MCF 10A (cell line): ENCODE measurements around the gene ENPP7. TPM values are rescaled to one million over a fixed set of nuclear protein-coding genes. Genes with fewer than 3 reads are reported as not detected.

Source experiments
- BruUV-seq: library from RNA; stranded (reverse); fragments of 400-500 nt; replicated peaks from 2 replicates; lab custom pipeline; 2021; lab: Mats Ljungman, UMichigan
- CTCF ChIA-PET: fragments of 300-600 bp; sonication (Branson Sonifier 250); formaldehyde crosslinking; extraction: SDS; loops from one replicate; lab custom pipeline; 2021; ENCODE audit warnings: antibody characterized with exemption, inconsistent platforms; lab: Yijun Ruan, JAX
- POLR2A ChIA-PET: fragments of 300-600, 350-650 bp; sonication (Branson Sonifier 250); formaldehyde crosslinking; extraction: SDS; loops from one replicate; lab custom pipeline; 2020; ENCODE audit warnings: antibody characterized with exemption, inconsistent platforms; lab: Yijun Ruan, JAX
- DNase-seq: peaks from one replicate; pipeline ENCODE4 v3.0.0-alpha.2; 2018; ENCODE audit not compliant: unreplicated experiment
- H3K27ac Mint-ChIP-seq: one replicate; pipeline ENCODE4 v1.8.0; 2022; ENCODE audit warnings: mild to moderate bottlenecking, low read depth, mixed read lengths; ENCODE audit not compliant: unreplicated experiment
- H3K27me3 Mint-ChIP-seq: one replicate; pipeline ENCODE4 v1.8.0; 2022; ENCODE audit warnings: mixed read lengths; ENCODE audit not compliant: insufficient read depth, unreplicated experiment
- H3K36me3 Mint-ChIP-seq: one replicate; pipeline ENCODE4 v1.8.0; 2022; ENCODE audit warnings: mild to moderate bottlenecking, moderate library complexity, mixed read lengths; ENCODE audit not compliant: insufficient read depth, unreplicated experiment
- H3K4me1 Mint-ChIP-seq: one replicate; pipeline ENCODE4 v1.8.0; 2022; ENCODE audit warnings: mixed read lengths; ENCODE audit not compliant: insufficient read depth, unreplicated experiment
- H3K4me3 Mint-ChIP-seq: one replicate; pipeline ENCODE4 v1.8.0; 2022; ENCODE audit warnings: mild to moderate bottlenecking, moderate library complexity, mixed read lengths; ENCODE audit not compliant: unreplicated experiment
- H3K9me3 Mint-ChIP-seq: one replicate; pipeline ENCODE4 v1.8.0; 2022; ENCODE audit warnings: mixed read lengths; ENCODE audit not compliant: unreplicated experiment
- intact Hi-C: fragments of 100-400 bp; cut with micrococcal nuclease; formaldehyde crosslinking; loops from 2 replicates; pipeline ENCODE4 v1.14.1; 2022
- total RNA-seq: library from RNA; stranded (reverse); gene quantifications from 2 replicates; pipeline ENCODE4 v1.2.3, GENCODE V29; 2022
- TF ChIP-seq, protein P1 (sequence below): fragments of 200-600 bp; IDR thresholded peaks from one replicate; pipeline ENCODE4 v1.8.0; 2022; ENCODE audit warnings: antibody characterized with exemption, mild to moderate bottlenecking; ENCODE audit not compliant: unreplicated experiment

ENPP7 gene
- total RNA-seq, 1 experiment from 2014 or later, result not detected

DNA sequence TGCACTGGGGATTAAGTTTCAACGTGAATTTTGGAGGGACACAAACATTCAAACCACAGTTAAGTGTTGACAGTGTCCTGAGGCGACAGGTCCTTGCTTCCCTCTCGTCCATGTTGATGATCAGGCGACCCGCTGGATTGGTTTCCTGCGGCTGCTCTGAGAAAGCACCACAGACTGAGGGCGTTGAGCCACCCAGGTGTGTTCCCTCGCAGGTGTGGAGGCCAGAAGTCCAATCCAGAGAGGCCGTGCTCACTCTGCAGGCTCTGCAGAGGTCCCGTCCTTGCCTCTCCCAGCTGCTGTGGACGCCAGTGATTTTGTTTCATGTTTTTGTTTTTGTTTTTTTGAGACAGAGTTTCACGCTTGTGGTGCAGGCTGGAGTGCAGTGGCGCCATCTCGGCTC, 24.8 kb downstream of the ENPP7 start:
- H3K36me3 Mint-ChIP-seq, result no peaks in the 10 kb centered on the region
- intact Hi-C loops, result no loop called here
- TF ChIP-seq, protein P1, sequence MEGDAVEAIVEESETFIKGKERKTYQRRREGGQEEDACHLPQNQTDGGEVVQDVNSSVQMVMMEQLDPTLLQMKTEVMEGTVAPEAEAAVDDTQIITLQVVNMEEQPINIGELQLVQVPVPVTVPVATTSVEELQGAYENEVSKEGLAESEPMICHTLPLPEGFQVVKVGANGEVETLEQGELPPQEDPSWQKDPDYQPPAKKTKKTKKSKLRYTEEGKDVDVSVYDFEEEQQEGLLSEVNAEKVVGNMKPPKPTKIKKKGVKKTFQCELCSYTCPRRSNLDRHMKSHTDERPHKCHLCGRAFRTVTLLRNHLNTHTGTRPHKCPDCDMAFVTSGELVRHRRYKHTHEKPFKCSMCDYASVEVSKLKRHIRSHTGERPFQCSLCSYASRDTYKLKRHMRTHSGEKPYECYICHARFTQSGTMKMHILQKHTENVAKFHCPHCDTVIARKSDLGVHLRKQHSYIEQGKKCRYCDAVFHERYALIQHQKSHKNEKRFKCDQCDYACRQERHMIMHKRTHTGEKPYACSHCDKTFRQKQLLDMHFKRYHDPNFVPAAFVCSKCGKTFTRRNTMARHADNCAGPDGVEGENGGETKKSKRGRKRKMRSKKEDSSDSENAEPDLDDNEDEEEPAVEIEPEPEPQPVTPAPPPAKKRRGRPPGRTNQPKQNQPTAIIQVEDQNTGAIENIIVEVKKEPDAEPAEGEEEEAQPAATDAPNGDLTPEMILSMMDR, result no peak

DNA sequence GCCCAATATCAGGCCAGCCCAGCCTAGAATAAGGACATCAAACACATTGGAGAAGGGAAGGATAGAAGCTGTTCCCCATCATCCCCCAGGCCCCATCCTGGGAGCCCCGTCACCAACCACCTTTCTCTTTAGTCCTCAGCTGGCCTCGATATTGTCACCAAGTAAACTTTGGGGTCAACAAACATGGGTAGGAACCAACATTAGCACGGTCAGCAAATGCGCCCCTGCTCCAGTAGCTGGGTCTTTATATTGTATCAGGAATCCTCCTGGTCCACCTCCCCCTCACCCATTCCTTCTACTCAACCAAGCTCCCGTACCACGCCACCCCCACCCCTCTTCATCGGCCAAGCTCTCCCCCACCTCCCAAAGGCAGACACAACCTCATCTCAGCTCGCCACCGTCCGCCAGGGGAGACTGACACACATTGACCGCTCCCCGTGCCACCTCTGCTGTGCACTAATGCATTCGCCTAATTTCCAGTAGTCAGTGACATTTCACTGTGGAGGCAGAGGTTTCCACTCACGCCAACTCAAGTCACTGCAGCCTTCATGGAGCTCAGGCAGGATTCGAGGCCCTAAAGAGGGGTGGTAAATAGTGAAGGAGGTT, 26.5 kb downstream of the ENPP7 start:
- Mint-ChIP-seq H3K4me3 (no peak overlapping the region), H3K9me3 (no peaks in the 10 kb centered on the region), H3K4me1 (no peaks in the 10 kb centered on the region), H3K27me3 (no peaks in the 10 kb centered on the region), H3K27ac (no peak overlapping the region), H3K36me3 (no peaks in the 10 kb centered on the region)
- TF ChIP-seq, protein P1, result no peak
- CTCF ChIA-PET, result interaction anchor here (0.7 to 1.4 kb wide), 5 partner anchors 10 to 51 kb away, joined by 3 to 7 read pairs (median 4); no protein-coding TSS in a partner anchor
- DNase-seq, result no peak
- BruUV-seq, result no TSS peak
- intact Hi-C loops, result no loop called here
- POLR2A ChIA-PET, result no interaction called here

More for the DNA sequence above, 24.8 kb downstream of the ENPP7 start:
- no peak overlapping the region for H3K4me3 Mint-ChIP-seq
- H3K4me1 Mint-ChIP-seq, result no peaks in the 10 kb centered on the region
- no peak overlapping the region for H3K27ac Mint-ChIP-seq
- no peaks in the 10 kb centered on the region for H3K9me3 Mint-ChIP-seq
- no peaks in the 10 kb centered on the region for H3K27me3 Mint-ChIP-seq
- ChIA-PET POLR2A (no interaction called here), CTCF (no interaction called here)
- no peak for DNase-seq
- no TSS peak for BruUV-seq

DNA sequence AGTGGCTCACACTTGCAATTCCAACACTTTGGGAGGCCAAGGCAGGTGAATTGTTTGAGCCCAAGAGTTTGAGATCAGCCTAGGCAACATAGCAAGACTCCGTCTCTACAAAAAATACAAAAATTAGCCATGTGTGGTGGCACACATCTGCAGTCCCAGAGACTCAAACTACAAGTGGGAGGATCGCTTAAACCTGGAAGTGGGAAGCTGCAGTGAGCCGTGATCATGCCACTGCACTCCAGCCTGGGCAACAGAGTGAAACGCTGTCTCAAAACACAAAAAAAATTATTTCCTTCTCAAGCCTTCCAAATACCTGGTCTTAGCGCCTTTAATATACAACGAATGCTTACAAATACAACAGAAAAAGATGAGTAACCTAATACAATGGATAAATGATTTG, 27.5 kb downstream of the ENPP7 start:
- ChIA-PET CTCF (interaction anchor here (1.2 kb wide), 1 partner anchor 17 kb away, joined by 3 read pairs; no protein-coding TSS in a partner anchor), POLR2A (interaction anchor here (0.7 kb wide), 1 partner anchor 9 kb away, joined by 3 read pairs; no protein-coding TSS in a partner anchor)
- intact Hi-C loops, result no loop called here
- Mint-ChIP-seq H3K4me3 (no peak overlapping the region), H3K4me1 (no peaks in the 10 kb centered on the region), H3K27me3 (no peaks in the 10 kb centered on the region), H3K27ac (no peak overlapping the region), H3K9me3 (no peaks in the 10 kb centered on the region), H3K36me3 (no peaks in the 10 kb centered on the region)
- BruUV-seq, result no TSS peak
- TF ChIP-seq, protein P1, result no peak
- DNase-seq, result no peak

DNA sequence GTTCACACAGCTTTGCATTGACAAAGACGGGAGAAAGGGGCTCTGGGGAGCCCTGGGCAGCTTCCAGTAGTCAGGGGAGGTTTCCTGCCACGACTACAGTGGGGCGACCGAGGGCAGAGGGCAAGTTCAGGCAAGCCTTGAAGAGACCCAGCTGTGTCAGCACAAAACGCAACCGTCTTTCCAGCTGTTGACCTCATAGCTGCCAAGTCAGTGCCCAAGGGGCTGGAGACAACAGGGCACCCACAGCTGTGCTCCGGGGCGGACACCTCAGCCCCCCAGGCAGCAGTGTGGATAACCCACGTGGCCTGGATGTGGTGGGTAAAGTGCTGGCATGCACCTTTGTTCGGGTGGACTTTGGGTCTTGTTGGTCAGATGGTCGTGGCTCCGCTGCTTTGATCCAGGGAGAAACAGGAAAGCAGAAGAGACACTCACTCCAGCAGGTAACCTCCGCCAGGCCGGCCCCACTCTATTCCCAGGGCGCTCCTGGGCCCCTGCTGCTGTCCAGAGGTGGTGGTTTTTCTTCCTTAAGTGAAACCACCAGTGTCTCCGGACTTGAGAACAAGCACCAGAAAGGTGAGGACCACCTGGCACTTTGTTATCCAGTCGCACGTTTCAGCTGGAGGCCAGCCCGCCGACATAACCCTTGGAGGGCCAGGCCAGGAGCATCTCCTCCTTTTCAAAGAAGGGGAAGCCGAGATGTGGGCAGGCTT, 29.6 kb downstream of the ENPP7 start:
- ChIA-PET POLR2A (interaction anchor here (0.6 kb wide), 2 partner anchors 41 to 69 kb away, joined by 3 read pairs; no protein-coding TSS in a partner anchor), CTCF (interaction anchor here (0.6 to 0.9 kb wide), 3 partner anchors 17 to 156 kb away, joined by 3 read pairs; no protein-coding TSS in a partner anchor)
- intact Hi-C loops, result no loop called here
- DNase-seq, result peak; percentile 22
- Mint-ChIP-seq H3K36me3 (no peaks in the 10 kb centered on the region), H3K27me3 (no peaks in the 10 kb centered on the region), H3K9me3 (no peaks in the 10 kb centered on the region), H3K27ac (no peak overlapping the region), H3K4me1 (no peaks in the 10 kb centered on the region), H3K4me3 (no peak overlapping the region)
- TF ChIP-seq, protein P1, result no peak
- BruUV-seq, result no TSS peak
